Fibroblast of lung (primary cell): ENCODE results near the gene NKG7.

Source experiments
- EZH2 ChIP-seq: IDR thresholded peaks from 2 replicates; pipeline ENCODE4 v1.5.1; 2012; ENCODE audit warnings: low read length, control low read depth, mild to moderate bottlenecking; ENCODE audit errors: missing control alignments
- TF ChIP-seq, protein P1 (sequence below), 2 donors: IDR thresholded peaks in 1 of 2; conservative IDR thresholded peaks in 1 of 2; 1 replicate in 1 of 2; 2 replicates in 1 of 2; pipeline ENCODE4 v1.5.1; 2011 to 2012; ENCODE audit warnings: low read length in 2 of 2, control low read depth in 1 of 2, inconsistent platforms in 1 of 2, low read depth in 1 of 2, mild to moderate bottlenecking in 1 of 2

DNA sequence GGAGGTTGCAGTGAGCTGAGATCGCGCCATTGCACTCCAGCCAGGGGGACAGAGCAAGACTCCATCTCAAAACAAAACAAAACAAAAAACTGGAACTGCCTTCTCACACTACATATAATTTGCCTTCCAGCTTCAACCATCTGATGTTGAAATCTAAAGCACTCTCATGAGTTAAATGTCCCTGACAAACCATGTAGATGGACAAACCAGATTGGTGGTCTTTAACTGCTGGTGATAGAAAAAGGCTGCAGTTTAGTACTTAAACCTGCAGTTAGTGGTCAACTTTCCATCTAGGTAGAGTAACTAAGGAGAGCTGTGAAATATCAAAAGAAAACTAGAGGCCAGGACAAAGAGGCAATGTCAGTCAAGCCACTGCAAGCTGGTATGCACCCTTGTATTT, 23.7 kb upstream of the NKG7 start:
- TF ChIP-seq, protein P1, sequence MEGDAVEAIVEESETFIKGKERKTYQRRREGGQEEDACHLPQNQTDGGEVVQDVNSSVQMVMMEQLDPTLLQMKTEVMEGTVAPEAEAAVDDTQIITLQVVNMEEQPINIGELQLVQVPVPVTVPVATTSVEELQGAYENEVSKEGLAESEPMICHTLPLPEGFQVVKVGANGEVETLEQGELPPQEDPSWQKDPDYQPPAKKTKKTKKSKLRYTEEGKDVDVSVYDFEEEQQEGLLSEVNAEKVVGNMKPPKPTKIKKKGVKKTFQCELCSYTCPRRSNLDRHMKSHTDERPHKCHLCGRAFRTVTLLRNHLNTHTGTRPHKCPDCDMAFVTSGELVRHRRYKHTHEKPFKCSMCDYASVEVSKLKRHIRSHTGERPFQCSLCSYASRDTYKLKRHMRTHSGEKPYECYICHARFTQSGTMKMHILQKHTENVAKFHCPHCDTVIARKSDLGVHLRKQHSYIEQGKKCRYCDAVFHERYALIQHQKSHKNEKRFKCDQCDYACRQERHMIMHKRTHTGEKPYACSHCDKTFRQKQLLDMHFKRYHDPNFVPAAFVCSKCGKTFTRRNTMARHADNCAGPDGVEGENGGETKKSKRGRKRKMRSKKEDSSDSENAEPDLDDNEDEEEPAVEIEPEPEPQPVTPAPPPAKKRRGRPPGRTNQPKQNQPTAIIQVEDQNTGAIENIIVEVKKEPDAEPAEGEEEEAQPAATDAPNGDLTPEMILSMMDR (conservative IDR thresholded peaks at IDR 0.05 in 1 of 2, IDR thresholded peaks at IDR 0.05 in 1 of 2; ENCODE audit: low read depth in 1 of 2, low read length in 2 of 2) = no peak
- no peak for TF ChIP-seq EZH2
